H1 (cell line): ENCODE data around the gene RASSF5. TPM values are rescaled to one million over a fixed set of nuclear protein-coding genes. Genes with fewer than 3 reads are reported as not detected.

Experiments
- CTCF ChIA-PET: fragments of 300-600 bp; sonication (Branson Sonifier 250); formaldehyde crosslinking; loops from one replicate; lab custom pipeline; 2021; ENCODE audit not compliant: partially characterized antibody; lab: Charles Lee
- POLR2A ChIA-PET: fragments of 300-600 bp; sonication (Branson Sonifier 250); formaldehyde crosslinking; loops from one replicate; lab custom pipeline; 2021; ENCODE audit warnings: inconsistent platforms; ENCODE audit not compliant: partially characterized antibody; lab: Charles Lee
- DNase-seq, 2 experiments: peaks; one replicate each; pipeline versions ENCODE4 v3.0.0 to v3.0.0-alpha.2; 2010 to 2022; ENCODE audit warnings: low spot score in 2 of 2, low read depth in 1 of 2, mixed read lengths in 1 of 2
- FAIRE-seq: peaks from 2 replicates; lab custom pipeline; 2011; peaks lifted over from hg19 to GRCh38; lab: Jason Lieb, UNC
- H2AFZ ChIP-seq: 2 replicates; pipeline ENCODE4 v1.8.1; 2012; ENCODE audit warnings: low read length, inconsistent platforms
- H2AK5ac ChIP-seq: 2 replicates; pipeline ENCODE4 v1.6.1; 2013; ENCODE audit warnings: low read depth, low read length
- H2BK120ac ChIP-seq: replicated peaks from 2 replicates; pipeline ENCODE3; 2013; ENCODE audit warnings: low read depth, low read length, inconsistent platforms
- H2BK12ac ChIP-seq: 2 replicates; pipeline ENCODE4 v1.6.1; 2013; ENCODE audit warnings: low read depth, low read length
- H2BK15ac ChIP-seq: 2 replicates; pipeline ENCODE4 v1.6.1; 2013; ENCODE audit warnings: low read length
- H2BK20ac ChIP-seq: 2 replicates; pipeline ENCODE4 v1.6.1; 2013; ENCODE audit warnings: low read length
- H2BK5ac ChIP-seq: 2 replicates; pipeline ENCODE4 v1.6.1; 2013; ENCODE audit warnings: low read depth, low read length
- H3K14ac ChIP-seq: 2 replicates; pipeline ENCODE4 v1.6.1; 2013; ENCODE audit warnings: inconsistent platforms; ENCODE audit not compliant: insufficient read length
- H3K18ac ChIP-seq: 2 replicates; pipeline ENCODE4 v1.6.1; 2013; ENCODE audit warnings: low read length; ENCODE audit errors: extremely low read depth
- H3K23ac ChIP-seq: 2 replicates; pipeline ENCODE4 v1.6.1; 2013; ENCODE audit warnings: inconsistent platforms; ENCODE audit not compliant: insufficient read length
- H3K23me2 ChIP-seq: 2 replicates; pipeline ENCODE4 v1.6.1; 2013; ENCODE audit warnings: low read depth, low read length
- H3K27ac ChIP-seq: 2 replicates; pipeline ENCODE4 v1.6.1; 2011; ENCODE audit warnings: low read depth, low read length, inconsistent platforms
- H3K27me3 ChIP-seq, 4 experiments: replicated peaks in 1 of 4; 1 replicate in 1 of 4; 2 replicates in 3 of 4; pipeline versions ENCODE4 v1.6.1 to v1.8.1; 2011 to 2013; ENCODE audit warnings: low read length in 3 of 4, mild to moderate bottlenecking in 3 of 4, inconsistent platforms in 2 of 4, mixed read lengths in 2 of 4, moderate library complexity in 1 of 4; ENCODE audit not compliant: control insufficient read depth in 3 of 4, insufficient read depth in 3 of 4; ENCODE audit errors: extremely low read depth in 1 of 4
- H3K36me3 ChIP-seq, 4 experiments: 2 replicates each; pipeline versions ENCODE4 v1.6.1 to v1.8.1; 2011 to 2013; ENCODE audit warnings: mild to moderate bottlenecking in 4 of 4, low read length in 3 of 4, moderate library complexity in 2 of 4, control low read depth in 1 of 4, inconsistent platforms in 1 of 4; ENCODE audit not compliant: insufficient read depth in 4 of 4, control insufficient read depth in 2 of 4
- H3K4ac ChIP-seq: replicated peaks from 2 replicates; pipeline ENCODE3; 2013; ENCODE audit warnings: low read length, low read depth, mixed read lengths, inconsistent platforms; ENCODE audit not compliant: insufficient read length
- H3K4me1 ChIP-seq, 4 experiments: replicated peaks in 1 of 4; 1 replicate in 1 of 4; 2 replicates in 3 of 4; pipeline versions ENCODE4 v1.6.1 to v1.8.1; 2011 to 2013; ENCODE audit warnings: low read length in 3 of 4, inconsistent platforms in 2 of 4, mixed read lengths in 1 of 4; ENCODE audit not compliant: insufficient read depth in 4 of 4, control insufficient read depth in 3 of 4
- H3K4me2 ChIP-seq, 2 experiments: 2 replicates each; pipeline versions ENCODE4 v1.6.1 to v1.8.1; 2011 to 2013; ENCODE audit warnings: low read depth in 2 of 2, low read length in 2 of 2, control low read depth in 1 of 2, inconsistent platforms in 1 of 2, mild to moderate bottlenecking in 1 of 2; ENCODE audit not compliant: insufficient read depth in 1 of 2
- H3K4me3 ChIP-seq, 4 experiments: fragments of 200-600, 300-600 bp in 1 of 4; sonication (generic), shearing (Covaris generic), sonication (Bioruptor Twin) in 1 of 4; 2 replicates each; pipeline versions ENCODE4 v1.5.1 to v1.8.1; 2011 to 2016; ENCODE audit warnings: low read length in 4 of 4, low read depth in 3 of 4, control low read depth in 2 of 4, inconsistent platforms in 2 of 4, mild to moderate bottlenecking in 2 of 4, mixed read lengths in 1 of 4, moderate library complexity in 1 of 4; ENCODE audit not compliant: insufficient read depth in 2 of 4; ENCODE audit errors: extremely low read depth in 1 of 4
- H3K56ac ChIP-seq: replicated peaks from 2 replicates; pipeline ENCODE3; 2013; ENCODE audit warnings: low read depth, mild to moderate bottlenecking, mixed read lengths, low read length, inconsistent platforms; ENCODE audit not compliant: insufficient read length
- H3K79me1 ChIP-seq: 2 replicates; pipeline ENCODE4 v1.6.1; 2013; ENCODE audit warnings: low read depth, low read length, control low read depth
- H3K79me2 ChIP-seq, 2 experiments: 2 replicates each; pipeline versions ENCODE4 v1.6.1 to v1.8.1; 2012 to 2013; ENCODE audit warnings: low read length in 2 of 2, mild to moderate bottlenecking in 2 of 2, inconsistent platforms in 1 of 2; ENCODE audit not compliant: insufficient read depth in 2 of 2, control insufficient read depth in 1 of 2
- H3K9ac ChIP-seq, 4 experiments: replicated peaks in 1 of 4; 1 replicate in 1 of 4; 2 replicates in 3 of 4; pipeline versions ENCODE4 v1.6.1 to v1.8.1; 2011 to 2013; ENCODE audit warnings: low read depth in 3 of 4, low read length in 3 of 4, control low read depth in 2 of 4, mild to moderate bottlenecking in 2 of 4, moderate library complexity in 2 of 4, inconsistent platforms in 1 of 4; ENCODE audit errors: extremely low read depth in 1 of 4
- H3K9me3 ChIP-seq, 2 experiments: 2 replicates each; pipeline versions ENCODE4 v1.6.1 to v1.8.1; 2012 to 2013; ENCODE audit warnings: mild to moderate bottlenecking in 2 of 2, moderate library complexity in 2 of 2, control low read depth in 1 of 2, inconsistent platforms in 1 of 2, low read depth in 1 of 2, low read length in 1 of 2, mixed read lengths in 1 of 2; ENCODE audit not compliant: insufficient read depth in 2 of 2
- H4K20me1 ChIP-seq, 2 experiments: replicated peaks in 1 of 2; 2 replicates each; pipeline versions ENCODE3 to v1.8.1; 2011 to 2013; ENCODE audit warnings: inconsistent platforms in 2 of 2, low read length in 2 of 2, mild to moderate bottlenecking in 1 of 2; ENCODE audit not compliant: insufficient read depth in 2 of 2, control insufficient read depth in 1 of 2
- H4K5ac ChIP-seq: 2 replicates; pipeline ENCODE4 v1.6.1; 2013; ENCODE audit warnings: low read length, low read depth, mixed read lengths, inconsistent platforms; ENCODE audit not compliant: insufficient read length
- H4K8ac ChIP-seq: 2 replicates; pipeline ENCODE4 v1.8.0; 2013; ENCODE audit warnings: mild to moderate bottlenecking, moderate library complexity, low read length, inconsistent platforms; ENCODE audit not compliant: insufficient read depth; ENCODE audit errors: extremely low read depth
- H4K91ac ChIP-seq: replicated peaks from 2 replicates; pipeline ENCODE3; 2013; ENCODE audit warnings: low read length, mixed read lengths, inconsistent platforms; ENCODE audit not compliant: insufficient read length
- ATF3 ChIP-seq: IDR thresholded peaks from 2 replicates; pipeline ENCODE4 v1.6.1; 2011; ENCODE audit warnings: low read depth, mild to moderate bottlenecking, low read length; ENCODE audit not compliant: insufficient read depth
- CHD2 ChIP-seq: IDR thresholded peaks from 2 replicates; pipeline ENCODE4 v1.6.1; 2012; ENCODE audit warnings: low read length, improper control_type of control experiment
- GABPA ChIP-seq: IDR thresholded peaks from 2 replicates; pipeline ENCODE4 v1.6.1; 2011; ENCODE audit warnings: mild to moderate bottlenecking, low read length, moderate library complexity, borderline replicate concordance; ENCODE audit not compliant: insufficient read depth
- NANOG ChIP-seq: IDR thresholded peaks from 2 replicates; pipeline ENCODE4 v1.6.1; 2011; ENCODE audit warnings: low read length, low read depth, mild to moderate bottlenecking, inconsistent platforms; ENCODE audit not compliant: insufficient read depth, poor library complexity, severe bottlenecking
- PHF8 ChIP-seq: fragments of 200-600 bp; sonication (generic); conservative IDR thresholded peaks from 2 replicates; pipeline ENCODE4 v1.7.1; 2012; ENCODE audit warnings: low read depth, mild to moderate bottlenecking, inconsistent platforms, low read length, moderate library complexity
- POLR2A ChIP-seq, 2 experiments: IDR thresholded peaks; 1 replicate in 1 of 2; 2 replicates in 1 of 2; pipeline ENCODE4 v1.6.1; 2011; ENCODE audit warnings: low read depth in 2 of 2, low read length in 2 of 2, mild to moderate bottlenecking in 2 of 2; ENCODE audit errors: control extremely low read depth in 1 of 2
- SIN3A ChIP-seq, 2 experiments: IDR thresholded peaks in 1 of 2; conservative IDR thresholded peaks in 1 of 2; 2 replicates each; pipeline ENCODE4 v1.6.1; 2011 to 2012; ENCODE audit warnings: low read length in 2 of 2, improper control_type of control experiment in 1 of 2, low read depth in 1 of 2, mild to moderate bottlenecking in 1 of 2
- SP1 ChIP-seq: IDR thresholded peaks from 2 replicates; pipeline ENCODE4 v1.6.1; 2011; ENCODE audit warnings: low read depth, low read length
- SRF ChIP-seq: IDR thresholded peaks from 2 replicates; pipeline ENCODE4 v1.6.1; 2011; ENCODE audit warnings: mild to moderate bottlenecking, low read depth, low read length, moderate library complexity
- TEAD4 ChIP-seq: IDR thresholded peaks from 2 replicates; pipeline ENCODE4 v1.6.1; 2012; ENCODE audit warnings: low read depth, low read length, inconsistent platforms, mixed read lengths
- YY1 ChIP-seq: IDR thresholded peaks from 2 replicates; pipeline ENCODE4 v1.6.1; 2011; ENCODE audit warnings: low read depth, mild to moderate bottlenecking, low read length
- WGBS, 2 experiments: shearing (Covaris generic) in 1 of 2; methylation state at CpG; one replicate each; pipeline versions ENCODE4 v1.1.6 to v1.1.7; 2013 to 2015; ENCODE audit warnings: low lambda C conversion rate in 2 of 2, mixed read lengths in 2 of 2, inconsistent platforms in 1 of 2, low coverage in 1 of 2, missing lambda C conversion rate in 1 of 2; ENCODE audit not compliant: insufficient replicate concordance in 2 of 2, insufficient coverage in 1 of 2, insufficient read length in 1 of 2; ENCODE audit errors: extremely low coverage in 1 of 2, missing lambda C conversion rate in 1 of 2; 5-methylcytosine and 5-hydroxymethylcytosine counted together
- polyA plus RNA-seq, 7 experiments: library from polyadenylated mRNA; depleted of rRNA in 3 of 7; stranded (reverse) in 5 of 7; unstranded in 2 of 7; fragments of >200 nt in 5 of 7; fragments of 200-250 nt in 2 of 7; gene quantifications; 1 replicate in 5 of 7; 2 replicates in 1 of 7; 4 replicates in 1 of 7; pipeline versions ENCODE4 v1.2.1 to v1.2.3, GENCODE V29; 2011 to 2013; ENCODE audit warnings: missing spikeins in 2 of 7, mixed read lengths in 2 of 7
- total RNA-seq: library from RNA; stranded (reverse); fragmentation: NEBNext Ultra II Directional; extraction: Animal tissue kit (Norgen Biotek cat#: 25700); gene quantifications from 2 replicates; pipeline ENCODE4 v1.2.1, GENCODE V29; 2021

Gene RASSF5
- total and polyA plus RNA-seq, 2 of the 8 experiments (the other 6 are each of a cell fraction or from before 2014, with no cell fraction given), result 0.82 to 1.8 TPM

GRCh38 chr1:206634365-206635079 lies 127.2 kb downstream of the RASSF5 start:
- 14% methylated on average over 26 of the region's 26 CpGs; no CpG with 5 or more reads in 1 of the 2 experiments for WGBS, 2 experiments
- FAIRE-seq, result no peak
- H4K8ac ChIP-seq, result no peak overlapping the region
- TF ChIP-seq CHD2 (no peak), NANOG (no peak), SIN3A (conservative IDR thresholded peaks at IDR 0.05 in 1 of 2, IDR thresholded peaks at IDR 0.05 in 1 of 2; ENCODE audit: low read depth in 1 of 2, low read length in 2 of 2) (no peak; a peak in 1 of 4 replicates), GABPA (no peak), ATF3 (0 out of 2 replicates have a peak, but pooled peaks have one; percentile 34), PHF8 (no peak), TEAD4 (0 out of 2 replicates have a peak, but pooled peaks have one; percentile 42), SRF (no peak), SP1 (no peak), POLR2A (IDR thresholded peaks at IDR 0.05; ENCODE audit: control extremely low read depth in 1 of 2, low read depth in 2 of 2, low read length in 2 of 2) (no peak), YY1 (no peak)

More at GRCh38 chr1:206634365-206635079, 127.2 kb downstream of the RASSF5 start:
- Histone ChIP-seq H2BK120ac (peak overlapping the region; percentile 75), H4K20me1 (no peaks in the 10 kb centered on the region), H2AK5ac (no peak overlapping the region), H2AFZ (peak overlapping the region; percentile 14; the same call in 1 of the 2 replicates), H2BK15ac (0 out of 2 replicates have a peak overlapping the region, but pooled peaks have one; percentile 12), H3K27me3 (peaks cover 0 to 4% (median 0%) of the 10 kb centered on the region in 4 experiments; a peak in 2 of 7 replicates), H3K4me3 (peak overlapping the region; percentile 66 to 88 (median 79); a peak in 6 of 8 replicates), H3K14ac (no peak overlapping the region), H3K56ac (no peak overlapping the region), H4K91ac (peak overlapping the region; percentile 25), H3K27ac (no peak overlapping the region), H3K4me1 (peaks cover 0 to 10% (median 4%) of the 10 kb centered on the region in 4 experiments; a peak in 4 of 7 replicates), H3K36me3 (no peaks in the 10 kb centered on the region), H3K4me2 (peak overlapping the region; percentile 70 to 76), H2BK12ac (0 out of 2 replicates have a peak overlapping the region, but pooled peaks have one; percentile 64), H3K18ac (peak overlapping the region; percentile 73; the same call in 1 of the 2 replicates), H2BK5ac (no peak overlapping the region), H3K79me1 (no peaks in the 10 kb centered on the region), H2BK20ac (no peak overlapping the region), H3K9ac (peak overlapping the region in 1 of 4 experiments; percentile 20; a peak in 3 of 7 replicates), H3K4ac (peak overlapping the region; percentile 36), H3K23me2 (peaks cover 8% of the 10 kb centered on the region; the same call in 1 of the 2 replicates), H3K9me3 (no peaks in the 10 kb centered on the region), H3K79me2 (no peaks in the 10 kb centered on the region), H3K23ac (no peak overlapping the region), H4K5ac (peak overlapping the region; percentile 35)
- ChIA-PET CTCF (interaction anchor here (0.6 to 19.2 kb wide), 21 partner anchors 11 to 347 kb away, joined by 3 to 666 read pairs (median 3); partner anchors contain the start of genes EIF2D, FCMR and IL19), POLR2A (interaction anchor here (0.7 to 2.3 kb wide), 7 partner anchors 22 to 51 kb away, joined by 3 to 13 read pairs (median 4); partner anchors contain the start of gene EIF2D)
- peak in 1 of 2 experiments; percentile 86 for DNase-seq
